ENCODE measurements around the gene RAPGEF6. TPM values are rescaled to one million over a fixed set of nuclear protein-coding genes. Genes with fewer than 3 reads are reported as not detected.

RAPGEF6 gene
- total RNA-seq, 1 experiment from 2014 or later = 26.1 TPM

- H3K36me3 ChIP-seq (ENCODE audit: insufficient read depth, low read length, poor library complexity, severe bottlenecking) = peaks cover under 1% of the 10 kb centered on the region
- CTCF ChIA-PET = no interaction called here
- POLR2A ChIA-PET (ENCODE audit: low non-redundant PET) = no interaction called here
- no peak overlapping the region for H3K4me3 ChIP-seq (ENCODE audit: low read depth, low read length, poor library complexity, severe bottlenecking)
- no TSS peak for BruUV-seq (replicated peaks)
- H3K9me3 ChIP-seq (ENCODE audit: low read depth, low read length, poor library complexity, severe bottlenecking) = no peaks in the 10 kb centered on the region
- no peak overlapping the region for H3K27ac ChIP-seq (ENCODE audit: low read depth, low read length, poor library complexity, severe bottlenecking)
- DNase-seq (ENCODE audit: low spot score) = no peak
- intact Hi-C loops (cut with micrococcal nuclease; ENCODE audit: unreplicated experiment) = no loop called here
- TF ChIP-seq CTCF (conservative IDR thresholded peaks at IDR 0.05; ENCODE audit: low read depth, low read length) (no peak), EZH2 (IDR thresholded peaks at IDR 0.05; ENCODE audit: borderline replicate concordance, low read depth, low read length, poor library complexity, severe bottlenecking) (no peak)
- H3K27me3 ChIP-seq (replicated peaks; ENCODE audit: insufficient read depth, low read depth, low read length, poor library complexity) = no peaks in the 10 kb centered on the region
- peaks cover 13% of the 10 kb centered on the region for H3K4me1 ChIP-seq (ENCODE audit: insufficient read depth, low read length, poor library complexity, severe bottlenecking)
Measured at GRCh38 chr5:131515348-131515747, 119.7 kb downstream of the RAPGEF6 start.

- ChIA-PET POLR2A (ENCODE audit: low non-redundant PET) (no interaction called here), CTCF (no interaction called here)
- no peak overlapping the region for H3K4me3 ChIP-seq (ENCODE audit: low read depth, low read length, poor library complexity, severe bottlenecking)
- peaks cover 4% of the 10 kb centered on the region for H3K36me3 ChIP-seq (ENCODE audit: insufficient read depth, low read length, poor library complexity, severe bottlenecking)
- no TSS peak for BruUV-seq (replicated peaks)
- no peaks in the 10 kb centered on the region for H3K9me3 ChIP-seq (ENCODE audit: low read depth, low read length, poor library complexity, severe bottlenecking)
- no peak overlapping the region for H3K27ac ChIP-seq (ENCODE audit: low read depth, low read length, poor library complexity, severe bottlenecking)
- peak; percentile 25 for DNase-seq (ENCODE audit: low spot score)
- no peaks in the 10 kb centered on the region for H3K27me3 ChIP-seq (replicated peaks; ENCODE audit: insufficient read depth, low read depth, low read length, poor library complexity)
- H3K4me1 ChIP-seq (ENCODE audit: insufficient read depth, low read length, poor library complexity, severe bottlenecking) = peaks cover 13% of the 10 kb centered on the region
- intact Hi-C loops (cut with micrococcal nuclease; ENCODE audit: unreplicated experiment) = no loop called here
- TF ChIP-seq CTCF (conservative IDR thresholded peaks at IDR 0.05; ENCODE audit: low read depth, low read length) (no peak), EZH2 (IDR thresholded peaks at IDR 0.05; ENCODE audit: borderline replicate concordance, low read depth, low read length, poor library complexity, severe bottlenecking) (no peak)
Measured at GRCh38 chr5:131514316-131515283, 120.4 kb downstream of the RAPGEF6 start.

GRCh38 chr5:131513780-131514179, 121.2 kb downstream of the RAPGEF6 start:
- Histone ChIP-seq H3K4me1 (ENCODE audit: insufficient read depth, low read length, poor library complexity, severe bottlenecking) (peaks cover 13% of the 10 kb centered on the region), H3K36me3 (ENCODE audit: insufficient read depth, low read length, poor library complexity, severe bottlenecking) (peaks cover 4% of the 10 kb centered on the region), H3K4me3 (ENCODE audit: low read depth, low read length, poor library complexity, severe bottlenecking) (no peak overlapping the region), H3K9me3 (ENCODE audit: low read depth, low read length, poor library complexity, severe bottlenecking) (no peaks in the 10 kb centered on the region), H3K27ac (ENCODE audit: low read depth, low read length, poor library complexity, severe bottlenecking) (no peak overlapping the region), H3K27me3 (replicated peaks; ENCODE audit: insufficient read depth, low read depth, low read length, poor library complexity) (no peaks in the 10 kb centered on the region)
- no TSS peak for BruUV-seq (replicated peaks)
- no peak for DNase-seq (ENCODE audit: low spot score)
- POLR2A ChIA-PET (ENCODE audit: low non-redundant PET) = no interaction called here
- intact Hi-C loops (cut with micrococcal nuclease; ENCODE audit: unreplicated experiment) = no loop called here
- TF ChIP-seq CTCF (conservative IDR thresholded peaks at IDR 0.05; ENCODE audit: low read depth, low read length) (no peak), EZH2 (IDR thresholded peaks at IDR 0.05; ENCODE audit: borderline replicate concordance, low read depth, low read length, poor library complexity, severe bottlenecking) (no peak)
- CTCF ChIA-PET = no interaction called here

Data from A673 (cell line).